Lung (tissue), 12 donors: ENCODE measurements around the gene CEBPB. TPM values are rescaled to one million over a fixed set of nuclear protein-coding genes. Genes with fewer than 3 reads are reported as not detected.

Experiments
- ATAC-seq: fragments of 200-7000 bp; cut with Tn5 transposase; one replicate; pipeline ENCODE4 v1.9.1; 2020; ENCODE audit warnings: moderate number of reproducible peaks; ENCODE audit not compliant: insufficient read depth, low FRiP score
- DNase-seq, 3 donors: peaks; one replicate each; pipeline ENCODE4 v3.0.0-alpha.2; 2013 to 2017
- H3K27ac ChIP-seq, 2 donors: one replicate each; pipeline ENCODE4 v1.5.1; 2013; ENCODE audit warnings: mild to moderate bottlenecking in 2 of 2, moderate library complexity in 2 of 2, control low read depth in 1 of 2, inconsistent platforms in 1 of 2, low read depth in 1 of 2, low read length in 1 of 2
- H3K27me3 ChIP-seq, 3 donors: one replicate each; pipeline ENCODE4 v1.5.1; 2013; ENCODE audit warnings: low read length in 2 of 3; ENCODE audit not compliant: control insufficient read depth in 3 of 3, insufficient read depth in 3 of 3
- H3K36me3 ChIP-seq, 4 donors: one replicate each; pipeline ENCODE4 v1.5.1; 2013; ENCODE audit warnings: low read length in 4 of 4, mild to moderate bottlenecking in 1 of 4, moderate library complexity in 1 of 4; ENCODE audit not compliant: control insufficient read depth in 4 of 4, insufficient read depth in 4 of 4
- H3K4me1 ChIP-seq, 5 donors: one replicate each; pipeline ENCODE4 v1.5.1; 2013; ENCODE audit warnings: low read length in 5 of 5, mild to moderate bottlenecking in 2 of 5, moderate library complexity in 1 of 5; ENCODE audit not compliant: control insufficient read depth in 5 of 5, insufficient read depth in 5 of 5
- H3K4me3 ChIP-seq: one replicate; pipeline ENCODE4 v1.5.1; 2013; ENCODE audit warnings: mild to moderate bottlenecking, control low read depth, moderate library complexity
- H3K9ac ChIP-seq, 2 donors: one replicate each; pipeline ENCODE4 v1.5.1; 2013; ENCODE audit warnings: low read length in 2 of 2, control low read depth in 1 of 2; ENCODE audit not compliant: insufficient read depth in 1 of 2
- H3K9me3 ChIP-seq, 4 donors: one replicate each; pipeline ENCODE4 v1.5.1; 2013; ENCODE audit warnings: low read length in 3 of 4, mild to moderate bottlenecking in 1 of 4, moderate library complexity in 1 of 4; ENCODE audit not compliant: control insufficient read depth in 4 of 4, insufficient read depth in 3 of 4
- WGBS, 2 donors: extraction: QIAGEN DNeasy Blood & Tissue Kit; methylation state at CpG; one replicate each; pipeline ENCODE4 v1.1.7; 2013; 5-methylcytosine and 5-hydroxymethylcytosine counted together
- polyA plus RNA-seq, 2 donors: library from polyadenylated mRNA; stranded (reverse); fragments of 200-250 nt; gene quantifications; one replicate each; pipeline ENCODE4 v1.2.1, GENCODE V29; 2013
- total RNA-seq, 2 donors: library from RNA; depleted of rRNA in 1 of 2; stranded (reverse); fragments of >200 nt in 1 of 2; gene quantifications; one replicate each; pipeline ENCODE4 v1.2.1, GENCODE V29; 2014 to 2021
- TF ChIP-seq, protein P1 (sequence below): IDR thresholded peaks from 2 replicates; pipeline ENCODE4 v1.5.1; 2012; ENCODE audit warnings: mild to moderate bottlenecking; ENCODE audit errors: control extremely low read depth, extremely low read depth
- donor health status: control.
- donor health status: control.
- donor health status: Bipolar disorder and iron deficiency.
- donor health status: healthy.
- donor health status: DM: yes; HTN: yes; CAD: no.

The CEBPB gene
- total and polyA plus RNA-seq, 4 donors: 53.2 to 296 (median 124) TPM

DNA sequence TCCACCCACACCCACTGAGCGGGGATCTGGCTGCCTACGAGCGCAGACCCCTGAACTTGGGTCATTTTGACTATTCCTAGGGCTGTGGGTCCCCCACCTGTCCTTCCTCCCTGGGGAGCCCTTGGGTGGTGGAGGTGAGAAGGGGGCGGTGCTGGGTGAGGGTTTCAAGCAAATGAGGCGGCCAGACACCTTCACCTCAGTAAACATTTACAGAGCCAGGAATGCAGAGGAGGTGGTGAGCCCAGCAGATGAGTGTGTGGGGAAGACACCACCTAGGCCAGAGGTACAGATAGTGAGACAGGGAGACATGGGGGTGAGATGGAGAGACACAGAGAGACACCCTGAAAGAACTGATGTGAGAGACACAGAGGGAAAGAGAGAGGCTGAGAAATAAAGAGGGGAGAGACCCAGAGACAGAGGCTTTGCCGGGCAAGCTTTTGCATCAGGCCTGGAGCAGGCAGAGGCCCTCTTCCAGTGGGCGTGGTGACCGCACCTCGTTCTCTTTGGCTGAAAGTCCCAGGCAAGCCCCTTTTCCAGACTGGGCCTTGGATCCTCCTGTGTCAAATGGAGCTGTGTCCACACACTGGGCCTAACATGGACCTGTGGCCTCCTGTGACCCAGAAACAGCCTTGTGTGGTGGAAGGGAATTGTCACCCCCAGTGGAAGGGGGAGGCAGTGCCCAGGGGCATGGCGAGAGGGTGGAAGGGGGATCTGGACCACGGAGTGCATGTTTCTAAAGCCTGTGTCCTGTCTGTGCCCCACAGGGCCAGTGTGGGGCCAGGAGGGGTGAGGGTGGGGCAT, 29.7 kb downstream of the CEBPB start:
- 77 to 82% methylated on average over 11 of the region's 11 CpGs for WGBS, 2 donors
- peaks cover 0 to 16% (median 5%) of the 10 kb centered on the region in 5 donors for H3K4me1 ChIP-seq
- H3K27me3 ChIP-seq: no peaks in the 10 kb centered on the region
- no peak for ATAC-seq
- TF ChIP-seq, protein P1, sequence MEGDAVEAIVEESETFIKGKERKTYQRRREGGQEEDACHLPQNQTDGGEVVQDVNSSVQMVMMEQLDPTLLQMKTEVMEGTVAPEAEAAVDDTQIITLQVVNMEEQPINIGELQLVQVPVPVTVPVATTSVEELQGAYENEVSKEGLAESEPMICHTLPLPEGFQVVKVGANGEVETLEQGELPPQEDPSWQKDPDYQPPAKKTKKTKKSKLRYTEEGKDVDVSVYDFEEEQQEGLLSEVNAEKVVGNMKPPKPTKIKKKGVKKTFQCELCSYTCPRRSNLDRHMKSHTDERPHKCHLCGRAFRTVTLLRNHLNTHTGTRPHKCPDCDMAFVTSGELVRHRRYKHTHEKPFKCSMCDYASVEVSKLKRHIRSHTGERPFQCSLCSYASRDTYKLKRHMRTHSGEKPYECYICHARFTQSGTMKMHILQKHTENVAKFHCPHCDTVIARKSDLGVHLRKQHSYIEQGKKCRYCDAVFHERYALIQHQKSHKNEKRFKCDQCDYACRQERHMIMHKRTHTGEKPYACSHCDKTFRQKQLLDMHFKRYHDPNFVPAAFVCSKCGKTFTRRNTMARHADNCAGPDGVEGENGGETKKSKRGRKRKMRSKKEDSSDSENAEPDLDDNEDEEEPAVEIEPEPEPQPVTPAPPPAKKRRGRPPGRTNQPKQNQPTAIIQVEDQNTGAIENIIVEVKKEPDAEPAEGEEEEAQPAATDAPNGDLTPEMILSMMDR: no peak
- peak overlapping the region in 1 of 2 donors; percentile 37 for H3K27ac ChIP-seq
- DNase-seq: no peak
- no peaks in the 10 kb centered on the region for H3K36me3 ChIP-seq
- H3K9me3 ChIP-seq: peaks cover 0 to 1% (median 0%) of the 10 kb centered on the region in 4 donors
- no peak overlapping the region for H3K4me3 ChIP-seq
- no peak overlapping the region for H3K9ac ChIP-seq

- TF ChIP-seq, protein P1: no peak
- H3K9me3 ChIP-seq: peaks cover 0 to 1% (median 0%) of the 10 kb centered on the region in 4 donors
- peaks cover 3 to 13% (median 4%) of the 10 kb centered on the region in 5 donors for H3K4me1 ChIP-seq
- no peak for DNase-seq
- H3K9ac ChIP-seq: no peak overlapping the region
- no peaks in the 10 kb centered on the region for H3K36me3 ChIP-seq
- H3K4me3 ChIP-seq: no peak overlapping the region
- no peak for ATAC-seq
- no peaks in the 10 kb centered on the region for H3K27me3 ChIP-seq
- H3K27ac ChIP-seq: peak overlapping the region in 1 of 2 donors; percentile 66
- 45 to 65% methylated on average over 13 of the region's 13 CpGs for WGBS, 2 donors
Observed at GRCh38 chr20:50220894-50221365, 30.3 kb downstream of the CEBPB start.

GRCh38 chr20:50221501-50222308, 31.1 kb downstream of the CEBPB start:
- H3K4me1 ChIP-seq: peaks cover 0 to 9% (median 4%) of the 10 kb centered on the region in 5 donors
- no peak for ATAC-seq
- no peaks in the 10 kb centered on the region for H3K36me3 ChIP-seq
- H3K9ac ChIP-seq: no peak overlapping the region
- 27 to 62% methylated on average over 18 of the region's 18 CpGs for WGBS, 2 donors
- DNase-seq: no peak
- peak overlapping the region in 1 of 2 donors; percentile 55 for H3K27ac ChIP-seq
- H3K27me3 ChIP-seq: no peaks in the 10 kb centered on the region
- no peak overlapping the region for H3K4me3 ChIP-seq
- peaks cover 0 to 1% (median 0%) of the 10 kb centered on the region in 4 donors for H3K9me3 ChIP-seq
- TF ChIP-seq, protein P1: no peak
